Prostate gland (tissue), 2 donors: Measurements from ENCODE around the gene SMIM44.

Source experiments
- POLR2A ChIP-seq: fragments of 450-650 bp; IDR thresholded peaks from one replicate; pipeline ENCODE4 v1.6.1; 2016; ENCODE audit warnings: antibody characterized with exemption, mild to moderate bottlenecking
- POLR2AphosphoS5 ChIP-seq: sonication (generic); formaldehyde crosslinking; IDR thresholded peaks from one replicate; pipeline ENCODE4 v1.6.1; 2017; ENCODE audit warnings: antibody characterized with exemption
- TF ChIP-seq, protein P1 (sequence below), 4 experiments: fragments of 200-600 bp in 2 of 4; fragments of 450-650 bp in 2 of 4; sonication (generic) in 2 of 4; IDR thresholded peaks; 1 replicate in 3 of 4; 2 replicates in 1 of 4; pipeline ENCODE4 v1.5.1; 2016 to 2019; ENCODE audit warnings: antibody characterized with exemption in 4 of 4, mild to moderate bottlenecking in 2 of 4, moderate library complexity in 2 of 4

DNA sequence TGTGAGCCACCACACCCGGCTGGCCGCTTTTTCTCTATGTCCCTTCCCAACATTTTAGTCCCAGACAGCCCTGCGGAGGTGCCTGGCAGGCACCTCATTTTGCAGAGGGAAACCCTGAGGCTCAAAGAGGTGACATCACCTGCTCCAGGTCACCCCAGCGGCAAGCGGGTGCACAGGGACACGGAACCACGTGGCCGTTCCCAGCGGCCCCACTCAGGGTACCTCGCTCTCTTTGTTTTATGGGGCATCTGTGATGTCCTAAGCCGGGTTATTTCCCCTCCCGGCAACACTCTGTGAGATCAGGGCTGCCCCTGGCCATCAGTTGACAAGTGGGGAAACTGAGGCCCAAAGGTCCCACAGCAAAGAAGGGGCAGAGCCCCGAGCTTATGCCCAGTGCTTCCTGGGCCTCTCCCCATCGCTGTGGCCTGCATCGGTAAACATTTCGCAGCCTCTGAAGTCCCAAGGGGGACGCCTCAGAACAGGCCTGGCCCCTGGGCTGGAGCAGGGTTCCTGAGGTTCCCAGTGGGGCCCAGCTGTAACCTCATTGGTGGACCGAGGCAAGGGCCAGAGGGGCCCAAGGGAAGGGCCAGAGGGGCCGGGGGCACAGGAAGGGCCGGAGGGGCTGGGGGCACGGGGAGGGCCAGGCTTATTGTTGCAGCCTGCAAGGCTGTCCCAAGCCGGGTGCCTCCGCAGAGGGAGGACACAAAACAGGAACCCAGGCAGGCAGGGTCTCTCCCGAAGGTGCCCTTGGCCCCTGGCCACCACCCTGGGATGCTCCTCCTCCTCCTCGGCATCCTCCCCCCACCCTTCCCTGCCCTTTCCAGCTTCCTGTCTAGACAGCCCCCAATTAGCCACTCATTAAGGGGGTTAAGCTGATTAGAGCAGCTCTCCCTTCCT, 41.9 kb downstream of the SMIM44 start:
- TF ChIP-seq, protein P1, sequence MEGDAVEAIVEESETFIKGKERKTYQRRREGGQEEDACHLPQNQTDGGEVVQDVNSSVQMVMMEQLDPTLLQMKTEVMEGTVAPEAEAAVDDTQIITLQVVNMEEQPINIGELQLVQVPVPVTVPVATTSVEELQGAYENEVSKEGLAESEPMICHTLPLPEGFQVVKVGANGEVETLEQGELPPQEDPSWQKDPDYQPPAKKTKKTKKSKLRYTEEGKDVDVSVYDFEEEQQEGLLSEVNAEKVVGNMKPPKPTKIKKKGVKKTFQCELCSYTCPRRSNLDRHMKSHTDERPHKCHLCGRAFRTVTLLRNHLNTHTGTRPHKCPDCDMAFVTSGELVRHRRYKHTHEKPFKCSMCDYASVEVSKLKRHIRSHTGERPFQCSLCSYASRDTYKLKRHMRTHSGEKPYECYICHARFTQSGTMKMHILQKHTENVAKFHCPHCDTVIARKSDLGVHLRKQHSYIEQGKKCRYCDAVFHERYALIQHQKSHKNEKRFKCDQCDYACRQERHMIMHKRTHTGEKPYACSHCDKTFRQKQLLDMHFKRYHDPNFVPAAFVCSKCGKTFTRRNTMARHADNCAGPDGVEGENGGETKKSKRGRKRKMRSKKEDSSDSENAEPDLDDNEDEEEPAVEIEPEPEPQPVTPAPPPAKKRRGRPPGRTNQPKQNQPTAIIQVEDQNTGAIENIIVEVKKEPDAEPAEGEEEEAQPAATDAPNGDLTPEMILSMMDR (IDR thresholded peaks at IDR 0.05), result no peak
- TF ChIP-seq POLR2A, result no peak
- no peak for TF ChIP-seq POLR2AphosphoS5
